GF-D8 (cell line): ENCODE data around the gene LTBP1.

Source experiments
- DNase-seq: peaks from one replicate; lab custom pipeline; 2025; lab: John Stamatoyannopoulos, UW

Gene LTBP1

DNA sequence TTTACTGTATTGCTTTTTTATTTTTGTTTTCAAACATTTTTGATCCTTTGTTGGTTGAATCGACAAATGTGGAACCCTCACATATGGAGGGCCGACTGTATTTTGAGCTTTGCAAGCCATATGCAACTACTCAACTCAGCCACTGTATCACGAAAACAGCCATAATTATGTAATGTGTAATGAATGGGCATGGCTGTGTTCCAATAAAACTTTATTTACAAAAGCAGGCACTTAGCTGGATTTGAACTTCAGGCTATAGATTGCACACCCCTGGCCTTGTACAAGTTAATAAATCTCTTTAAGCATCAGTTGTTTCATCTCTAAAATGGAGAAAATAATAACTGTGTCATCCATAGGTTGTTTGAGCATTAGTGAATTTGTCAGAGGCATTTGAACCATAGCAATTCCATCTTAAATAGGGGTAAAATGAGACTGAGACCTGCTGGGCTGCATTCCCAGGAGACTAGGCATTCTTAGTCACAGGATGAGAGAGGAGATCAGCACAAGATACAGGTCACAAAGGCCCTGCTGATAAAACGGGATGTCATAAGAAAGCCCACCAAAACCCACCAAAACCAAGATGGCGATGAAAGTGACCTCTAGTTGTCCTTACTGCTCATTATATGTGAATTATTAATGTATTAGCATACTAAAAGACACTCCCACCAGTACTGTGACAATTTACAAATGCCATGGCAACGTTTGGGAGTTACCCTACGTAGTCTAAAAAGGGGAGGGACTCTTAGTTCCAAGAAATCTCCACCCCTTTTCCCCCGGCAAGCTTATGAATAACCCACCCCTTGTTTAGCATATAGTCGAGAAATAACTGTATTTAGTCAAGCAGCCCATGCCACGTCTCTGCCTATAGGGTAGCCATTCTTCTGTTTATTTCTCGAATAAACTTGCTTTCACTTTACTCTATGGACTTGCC, 13.7 kb upstream of the LTBP1 start:
- no peak for DNase-seq

DNA sequence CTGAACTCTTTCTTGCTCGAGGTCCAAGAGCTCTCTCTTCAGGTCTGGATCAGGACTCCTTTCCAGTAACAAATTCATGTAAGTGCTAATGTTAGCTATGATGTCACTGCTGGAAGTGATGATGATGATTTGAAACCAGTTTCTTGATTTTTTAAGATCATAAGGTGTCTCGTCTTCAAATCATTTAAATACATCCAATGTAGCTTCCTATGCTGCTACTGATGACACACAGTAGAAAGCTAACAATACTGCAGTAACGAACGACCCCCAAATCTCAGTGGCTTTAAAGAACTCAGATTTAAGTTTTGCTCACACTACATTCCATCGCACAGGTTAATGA, 13.0 kb upstream of the LTBP1 start:
- DNase-seq, result no peak

GRCh38 chr2:32937602-32938448, 8.9 kb upstream of the LTBP1 start:
- DNase-seq, result no peak

DNA sequence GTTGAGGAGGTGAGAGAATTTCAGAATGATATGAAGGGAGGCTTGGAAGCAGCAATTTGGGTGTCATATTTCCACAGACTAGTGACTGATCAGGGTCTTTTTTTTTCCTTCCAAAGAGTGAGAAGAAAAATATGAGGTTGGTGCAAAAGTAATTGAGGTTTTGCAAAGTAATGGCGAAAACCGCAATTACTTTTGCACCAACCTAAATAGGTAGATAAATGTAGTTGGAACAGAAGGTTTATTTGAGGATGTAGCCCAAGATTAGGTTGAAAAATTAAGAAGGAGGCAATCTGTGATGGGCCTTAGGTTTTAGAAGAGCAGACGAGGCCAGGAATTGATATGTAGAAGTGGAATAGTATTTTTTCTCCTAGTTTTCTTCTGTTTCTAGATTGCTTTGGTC, 7.8 kb upstream of the LTBP1 start:
- no peak for DNase-seq

DNA sequence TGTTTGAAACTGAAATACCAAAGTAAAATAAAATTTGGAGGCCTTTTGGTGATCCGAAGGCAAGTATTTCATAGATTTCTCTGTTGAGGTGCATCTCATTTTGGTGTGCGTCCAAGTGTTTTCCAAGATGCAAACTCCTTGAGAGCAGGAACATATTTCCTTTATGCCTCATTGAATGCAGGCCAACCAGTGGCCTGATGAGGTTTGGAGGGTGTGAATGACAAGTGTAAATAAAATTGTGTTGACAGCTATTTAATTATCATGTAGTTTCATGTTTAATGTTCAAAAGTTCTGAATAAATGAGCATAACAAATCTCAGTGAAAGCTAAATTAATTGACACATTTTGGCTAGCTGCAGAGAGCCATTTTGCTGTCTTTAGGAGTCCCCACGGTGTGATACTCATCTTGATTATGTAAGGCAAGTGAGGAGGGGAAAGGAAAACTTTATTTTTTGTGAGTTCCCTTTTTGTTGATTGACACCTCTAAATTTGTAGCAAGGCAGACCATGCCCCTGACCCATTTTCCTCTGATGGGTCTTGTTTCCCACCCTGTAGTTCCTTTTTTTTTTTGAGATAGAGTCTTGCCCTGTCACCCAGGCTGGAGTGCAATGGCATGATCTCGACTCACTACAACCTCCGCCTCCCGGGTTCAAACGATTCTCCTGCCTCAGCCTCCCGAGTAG, 6.3 kb upstream of the LTBP1 start:
- DNase-seq, result no peak

DNA sequence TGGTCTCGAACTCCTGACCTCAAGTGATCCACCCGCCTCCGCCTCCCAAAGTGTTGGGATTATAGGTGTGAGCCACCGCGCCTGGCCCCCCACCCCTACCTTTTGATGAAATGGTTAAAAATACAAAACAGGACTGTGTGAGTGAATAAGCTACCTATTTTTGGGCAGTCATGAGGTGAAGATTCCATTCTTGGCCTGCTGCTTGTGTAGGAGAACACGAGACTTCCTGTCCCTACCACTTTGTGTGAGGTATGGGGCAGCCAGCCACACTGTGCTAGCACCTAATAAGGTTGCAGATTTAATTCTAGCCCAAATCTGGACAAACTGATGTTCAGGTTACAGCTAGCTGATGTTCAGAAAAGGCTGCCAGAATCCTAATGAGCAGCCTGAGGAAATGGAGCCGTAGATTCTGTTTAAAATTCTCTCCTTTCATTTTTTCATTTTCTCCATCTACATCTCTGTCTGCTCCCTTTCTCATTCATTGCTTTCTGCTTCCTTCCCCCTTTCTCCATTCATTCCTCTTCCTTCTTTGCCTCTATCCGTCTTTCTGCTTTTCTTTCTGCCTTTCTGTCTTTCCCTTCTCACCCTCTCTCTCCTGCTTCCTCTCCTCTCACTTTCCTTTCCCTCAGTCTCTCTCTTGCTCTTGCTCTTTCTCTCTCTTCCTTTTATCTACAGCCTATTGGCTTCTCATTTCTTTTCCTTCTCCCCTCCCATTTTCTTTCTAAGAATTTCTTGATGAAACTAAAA, 4.6 kb upstream of the LTBP1 start:
- no peak for DNase-seq

- DNase-seq, result no peak
Measured at GRCh38 chr2:32942793-32943485, 3.8 kb upstream of the LTBP1 start.

GRCh38 chr2:32945286-32945685, 1.5 kb upstream of the LTBP1 start:
- DNase-seq, result no peak

GRCh38 chr2:32947076-32947483, 327 bp downstream of the LTBP1 start:
- no peak for DNase-seq

GRCh38 chr2:32947484-32948143, 861 bp downstream of the LTBP1 start:
- no peak for DNase-seq

DNA sequence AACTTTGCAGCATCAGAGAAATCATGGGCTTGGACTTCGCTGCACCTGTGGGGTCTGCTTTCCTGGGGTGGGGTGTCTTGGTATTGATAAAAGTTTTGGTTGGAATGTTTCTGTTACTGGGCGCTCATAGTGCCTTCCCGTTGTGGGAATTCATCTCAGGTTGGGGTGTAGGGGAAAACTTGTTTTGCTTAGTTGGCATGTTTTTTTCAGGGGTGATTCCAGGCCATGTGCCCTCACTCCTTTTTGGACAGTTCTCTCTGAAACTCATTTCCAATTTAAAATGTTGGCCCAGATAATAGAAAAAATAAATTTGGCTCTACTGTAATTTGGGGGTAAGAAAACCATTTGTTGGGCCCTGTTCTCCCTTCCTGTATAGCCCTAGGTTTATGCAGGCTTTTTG, 1.5 kb downstream of the LTBP1 start:
- no peak for DNase-seq

DNA sequence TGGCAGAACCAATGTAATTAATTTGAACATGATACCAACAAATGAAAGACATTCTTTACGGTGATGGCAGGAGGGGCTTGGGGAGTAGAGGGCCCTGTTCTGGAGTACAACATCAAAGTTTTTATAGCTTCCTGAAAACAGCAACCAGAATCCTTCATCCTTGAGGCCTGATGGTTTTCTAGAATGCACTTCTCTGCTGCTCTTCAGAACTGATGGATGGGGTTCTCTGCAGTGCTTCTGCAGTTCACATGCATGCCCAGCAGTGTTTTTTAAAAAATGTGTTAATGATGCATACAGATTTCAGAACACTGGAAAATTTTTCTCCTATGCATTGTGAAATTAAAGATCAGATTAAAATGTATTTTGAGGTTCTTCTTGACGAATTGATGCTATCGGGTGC, 2.5 kb downstream of the LTBP1 start:
- no peak for DNase-seq

DNA sequence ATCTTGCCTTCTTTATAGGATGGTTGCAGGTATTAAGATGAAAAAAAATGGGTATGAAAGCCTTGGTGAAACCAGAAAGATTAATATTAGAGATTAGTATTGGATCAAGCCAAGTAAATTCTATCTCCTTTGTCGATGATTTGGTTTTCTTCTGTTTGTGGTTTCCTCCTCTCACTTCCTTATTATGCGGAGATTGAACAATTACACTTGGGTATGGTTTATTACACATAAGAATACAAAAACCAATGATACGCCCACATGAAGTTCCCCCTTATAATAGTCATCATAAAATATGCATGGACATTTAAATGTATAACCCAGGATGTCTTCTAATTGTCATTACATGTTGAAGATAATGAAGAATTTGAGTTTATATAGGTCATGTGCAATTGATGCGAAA, 4.9 kb downstream of the LTBP1 start:
- DNase-seq, result no peak

- no peak for DNase-seq
Measured at GRCh38 chr2:32952761-32953476, 6.2 kb downstream of the LTBP1 start.

GRCh38 chr2:32954206-32954605, 7.5 kb downstream of the LTBP1 start:
- no peak for DNase-seq

DNA sequence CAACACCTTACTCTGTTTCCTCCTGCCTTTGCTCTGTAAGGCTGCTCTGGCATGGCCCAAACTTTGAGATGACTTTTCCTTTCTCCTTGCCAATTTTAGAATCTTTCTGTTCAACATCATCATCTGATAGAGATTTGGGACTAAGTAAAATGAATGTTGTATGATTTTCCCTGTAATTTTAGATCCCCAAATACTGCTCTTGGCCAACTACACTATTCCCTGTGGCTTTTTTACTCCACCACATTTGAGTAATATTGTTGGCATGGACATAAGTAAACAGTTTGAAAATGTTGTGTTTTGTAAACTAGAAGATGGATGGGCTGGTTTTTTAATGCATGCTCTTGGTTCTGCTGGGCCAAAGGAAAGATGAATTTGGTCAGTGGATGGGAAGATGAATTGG, 12.1 kb downstream of the LTBP1 start:
- DNase-seq, result no peak

GRCh38 chr2:32960238-32960637, 13.5 kb downstream of the LTBP1 start:
- DNase-seq, result no peak

DNA sequence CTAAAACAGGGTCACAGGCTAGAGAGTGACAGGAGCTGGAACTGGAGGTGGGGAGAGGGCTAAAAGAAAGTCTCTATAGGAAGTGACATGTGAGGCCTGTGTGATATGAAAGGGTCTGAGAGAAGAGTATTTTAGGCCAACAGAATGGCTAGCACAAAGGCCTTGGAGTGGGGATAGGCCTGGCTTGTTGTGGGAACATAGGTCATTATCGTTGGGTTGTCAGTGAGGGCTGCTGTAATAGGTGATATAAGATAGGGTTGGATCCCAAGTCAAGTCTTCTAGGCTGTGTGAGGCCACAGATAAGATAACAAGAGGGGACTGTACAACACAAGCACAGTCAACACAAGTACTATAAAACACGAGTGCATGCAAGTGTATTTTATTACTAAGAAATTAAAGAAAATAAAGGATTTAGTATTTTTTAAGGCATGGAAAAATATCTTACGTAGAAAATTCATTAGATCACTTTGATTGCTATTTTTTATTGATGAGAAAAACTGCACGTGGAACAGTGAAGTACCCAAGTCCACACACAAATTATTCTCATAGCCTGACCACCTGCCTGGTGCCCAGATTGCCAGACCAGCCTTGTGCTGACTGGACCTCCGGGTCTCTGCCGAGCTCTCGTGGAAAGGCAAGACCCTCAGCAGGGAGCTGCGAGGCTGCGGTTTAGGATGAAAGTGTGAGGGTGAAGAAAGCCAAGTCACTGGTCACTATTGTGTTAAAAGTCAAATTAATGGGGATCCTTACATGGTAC, 14.1 kb downstream of the LTBP1 start:
- DNase-seq, result no peak

GRCh38 chr2:32962690-32963089, 15.9 kb downstream of the LTBP1 start:
- no peak for DNase-seq
